NB4 (cell line): ENCODE measurements around the gene ERICH6.

Experiments
- CTCF ChIP-seq: IDR thresholded peaks from one replicate; pipeline ENCODE4 v1.5.1; 2012; ENCODE audit warnings: low read depth, low read length
- MAX ChIP-seq: IDR thresholded peaks from 2 replicates; pipeline ENCODE4 v1.6.1; 2011; ENCODE audit warnings: low read depth, low read length
- POLR2A ChIP-seq: IDR thresholded peaks from 2 replicates; pipeline ENCODE4 v1.6.1; 2011; ENCODE audit warnings: mild to moderate bottlenecking; ENCODE audit not compliant: insufficient read length; ENCODE audit errors: extremely low read depth

- TF ChIP-seq MAX (no peak), CTCF (no peak), POLR2A (no peak)
Observed at GRCh38 chr3:150744041-150744918, 40.6 kb upstream of the ERICH6 start.
